Type B pancreatic cell (in vitro differentiated cells): ENCODE measurements around the gene POLR3C. TPM values are rescaled to one million over a fixed set of nuclear protein-coding genes. Genes with fewer than 3 reads are reported as not detected.

ENCODE experiments used
- DNase-seq: peaks from one replicate; pipeline ENCODE4 v3.0.0; 2021; ENCODE audit warnings: mixed read lengths; ENCODE audit not compliant: unreplicated experiment; ENCODE audit errors: extremely low spot score
- H3K27ac Mint-ChIP-seq: 2 replicates; pipeline ENCODE4 v1.8.0; 2021; ENCODE audit warnings: mild to moderate bottlenecking, mixed read lengths
- H3K27me3 Mint-ChIP-seq: 2 replicates; pipeline ENCODE4 v1.8.0; 2021; ENCODE audit warnings: mixed read lengths
- H3K36me3 Mint-ChIP-seq: 2 replicates; pipeline ENCODE4 v1.8.0; 2021; ENCODE audit warnings: mixed read lengths
- H3K4me1 Mint-ChIP-seq: one replicate; pipeline ENCODE4 v1.8.0; 2021; ENCODE audit warnings: mixed read lengths; ENCODE audit not compliant: unreplicated experiment
- H3K4me3 Mint-ChIP-seq: 2 replicates; pipeline ENCODE4 v1.8.0; 2021; ENCODE audit warnings: mild to moderate bottlenecking, mixed read lengths
- H3K9me3 Mint-ChIP-seq: 2 replicates; pipeline ENCODE4 v1.8.0; 2021; ENCODE audit warnings: mixed read lengths
- total RNA-seq: library from RNA; stranded (reverse); gene quantifications from 2 replicates; pipeline ENCODE4 v1.2.1, GENCODE V29; 2021; ENCODE audit warnings: low replicate concordance
- TF ChIP-seq, protein P1 (sequence below): fragments of 200-600 bp; sonication (generic); conservative IDR thresholded peaks from 2 replicates; pipeline ENCODE4 v1.5.0; 2021; ENCODE audit warnings: antibody characterized with exemption, mild to moderate bottlenecking

Gene POLR3C
- total RNA-seq, 1 donor from 2014 or later, result 28.3 TPM

DNA sequence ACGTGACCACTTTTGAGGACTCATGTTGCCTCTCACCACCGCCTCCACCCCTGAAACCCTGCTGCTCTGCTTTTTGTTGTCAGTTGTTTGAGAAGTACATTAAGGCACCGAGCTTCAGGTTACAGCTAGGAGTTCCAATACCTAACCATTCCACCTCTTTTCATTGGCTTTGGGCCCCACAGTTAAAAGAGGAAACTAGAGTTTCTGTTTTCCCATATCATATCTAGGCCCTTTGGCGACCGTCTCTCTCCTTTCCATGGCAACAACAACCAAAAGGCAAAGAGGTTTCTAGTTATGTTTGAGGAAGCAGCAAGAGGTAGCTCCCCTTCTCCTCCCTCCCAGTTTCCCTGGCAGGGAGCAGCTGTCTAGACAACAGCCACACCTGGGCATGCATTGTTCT lies 55.8 kb downstream of the POLR3C start:
- Mint-ChIP-seq H3K9me3 (no peaks in the 10 kb centered on the region), H3K27me3 (peaks cover 33% of the 10 kb centered on the region), H3K4me3 (peak overlapping the region; percentile 7), H3K36me3 (no peaks in the 10 kb centered on the region), H3K4me1 (peaks cover 13% of the 10 kb centered on the region), H3K27ac (peak overlapping the region; percentile 21)
- DNase-seq, result no peak
- TF ChIP-seq, protein P1, sequence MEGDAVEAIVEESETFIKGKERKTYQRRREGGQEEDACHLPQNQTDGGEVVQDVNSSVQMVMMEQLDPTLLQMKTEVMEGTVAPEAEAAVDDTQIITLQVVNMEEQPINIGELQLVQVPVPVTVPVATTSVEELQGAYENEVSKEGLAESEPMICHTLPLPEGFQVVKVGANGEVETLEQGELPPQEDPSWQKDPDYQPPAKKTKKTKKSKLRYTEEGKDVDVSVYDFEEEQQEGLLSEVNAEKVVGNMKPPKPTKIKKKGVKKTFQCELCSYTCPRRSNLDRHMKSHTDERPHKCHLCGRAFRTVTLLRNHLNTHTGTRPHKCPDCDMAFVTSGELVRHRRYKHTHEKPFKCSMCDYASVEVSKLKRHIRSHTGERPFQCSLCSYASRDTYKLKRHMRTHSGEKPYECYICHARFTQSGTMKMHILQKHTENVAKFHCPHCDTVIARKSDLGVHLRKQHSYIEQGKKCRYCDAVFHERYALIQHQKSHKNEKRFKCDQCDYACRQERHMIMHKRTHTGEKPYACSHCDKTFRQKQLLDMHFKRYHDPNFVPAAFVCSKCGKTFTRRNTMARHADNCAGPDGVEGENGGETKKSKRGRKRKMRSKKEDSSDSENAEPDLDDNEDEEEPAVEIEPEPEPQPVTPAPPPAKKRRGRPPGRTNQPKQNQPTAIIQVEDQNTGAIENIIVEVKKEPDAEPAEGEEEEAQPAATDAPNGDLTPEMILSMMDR, result no peak

DNA sequence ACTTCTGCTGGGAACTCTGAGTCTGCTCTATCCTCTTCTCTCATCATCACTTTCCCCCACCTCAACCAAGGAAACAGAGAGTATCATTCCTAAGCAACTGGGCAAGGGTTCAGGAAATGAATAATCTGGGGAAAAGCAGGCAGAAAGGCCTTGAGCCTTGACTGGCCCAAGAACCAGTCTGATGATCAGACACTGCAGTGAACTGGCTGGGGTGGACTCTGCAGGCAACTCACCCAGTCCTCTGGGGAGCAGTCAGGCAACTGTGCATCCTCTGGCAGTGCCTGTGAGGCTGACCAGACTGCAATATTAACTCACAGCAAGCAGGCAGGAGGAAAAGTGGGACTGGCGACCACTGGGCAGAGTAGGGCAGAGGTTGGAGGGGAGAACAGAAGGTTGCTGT lies 60.7 kb downstream of the POLR3C start:
- Mint-ChIP-seq H3K4me1 (peaks cover 12% of the 10 kb centered on the region), H3K36me3 (no peaks in the 10 kb centered on the region), H3K9me3 (no peaks in the 10 kb centered on the region), H3K27ac (no peak overlapping the region), H3K27me3 (peaks cover 38% of the 10 kb centered on the region), H3K4me3 (peak overlapping the region; percentile 86)
- TF ChIP-seq, protein P1, result no peak
- no peak for DNase-seq

DNA sequence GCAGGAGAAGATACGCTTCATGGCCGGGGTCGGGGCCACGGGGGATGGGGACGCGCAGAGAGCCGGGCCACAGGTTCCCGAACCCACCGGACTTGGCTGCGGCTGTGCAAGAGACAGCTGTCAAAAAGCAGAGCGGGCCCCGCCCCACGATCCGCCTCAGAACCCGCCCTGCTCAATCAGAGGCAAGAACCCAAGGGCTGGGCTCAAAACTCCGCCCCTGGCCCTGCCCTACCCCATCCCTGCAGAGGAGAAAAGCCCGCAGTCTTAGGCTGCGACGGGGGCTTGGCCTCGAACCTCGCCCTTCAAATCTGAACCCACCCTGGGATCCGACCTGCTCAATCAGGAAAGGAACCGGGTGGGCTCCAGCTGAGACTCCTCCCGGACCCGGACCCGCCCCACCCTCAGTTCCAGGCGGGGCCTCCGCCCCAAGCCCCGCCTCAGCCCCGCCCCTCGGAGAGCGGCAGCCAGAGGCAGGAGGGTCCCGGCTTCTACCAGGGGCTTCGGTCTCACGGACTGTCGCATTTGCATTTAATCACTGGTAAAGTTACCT lies 61.8 kb downstream of the POLR3C start, which contains the start of gene ANKRD35:
Gene ANKRD35, minus strand, starts transcription at position 129 of the 550 bp plus-strand sequence. Its CDS starts 108 bp downstream, at position 21.
- H3K27me3 Mint-ChIP-seq, result peaks cover 38% of the 10 kb centered on the region

DNA sequence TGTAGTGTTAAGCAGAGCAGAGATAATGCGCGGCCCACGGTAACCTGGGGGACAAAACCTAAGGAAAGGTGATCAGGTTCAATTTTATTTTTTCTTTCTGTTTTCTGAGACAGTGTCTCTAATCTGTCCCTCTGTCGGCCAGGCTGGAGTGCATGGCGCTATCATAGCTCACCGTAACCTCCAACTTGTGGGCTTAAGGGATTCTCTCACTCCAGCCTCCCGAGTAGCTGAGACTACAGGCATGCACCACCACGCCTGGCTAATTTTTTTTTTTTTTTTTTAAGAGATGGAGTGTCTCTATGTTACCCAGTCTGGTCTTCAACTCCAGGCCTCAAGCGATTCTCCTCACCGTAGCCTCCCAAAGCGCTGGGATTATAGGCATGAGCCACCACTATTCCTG lies 62.4 kb downstream of the POLR3C start:
- TF ChIP-seq, protein P1, result no peak
- Mint-ChIP-seq H3K27me3 (peaks cover 38% of the 10 kb centered on the region), H3K36me3 (no peaks in the 10 kb centered on the region), H3K4me3 (peak overlapping the region; percentile 86), H3K9me3 (no peaks in the 10 kb centered on the region), H3K27ac (no peak overlapping the region), H3K4me1 (peaks cover 11% of the 10 kb centered on the region)
- no peak for DNase-seq

More for the DNA sequence above, 61.8 kb downstream of the POLR3C start, which contains the start of gene ANKRD35:
- H3K36me3 Mint-ChIP-seq, result no peaks in the 10 kb centered on the region
- no peaks in the 10 kb centered on the region for H3K9me3 Mint-ChIP-seq
- TF ChIP-seq, protein P1, result no peak
- H3K27ac Mint-ChIP-seq, result no peak within 1 kb of the TSS
- H3K4me3 Mint-ChIP-seq, result peak within 1 kb of the TSS; percentile 86
- peak; percentile 80 for DNase-seq
- peaks cover 5% of the 10 kb centered on the region for H3K4me1 Mint-ChIP-seq

DNA sequence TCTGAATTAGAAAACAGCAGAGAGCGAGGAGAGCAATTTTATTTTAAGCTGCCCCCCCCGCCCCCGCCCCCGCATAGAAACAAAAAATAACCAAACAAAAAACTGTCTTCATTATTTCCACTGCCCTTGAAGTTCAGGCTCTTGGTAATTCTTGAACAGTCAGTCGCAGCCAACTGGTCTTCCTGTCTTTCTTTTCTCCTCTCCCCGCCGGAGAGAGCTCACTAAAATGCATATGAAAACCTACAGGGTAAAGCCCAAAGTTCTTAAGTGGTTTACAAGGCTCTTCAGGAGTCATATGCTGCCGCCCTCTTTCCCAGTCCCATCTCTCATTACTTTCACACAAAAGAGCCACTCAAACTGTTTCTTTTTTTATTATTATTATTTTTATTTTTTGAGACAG lies 62.8 kb downstream of the POLR3C start:
- Mint-ChIP-seq H3K27me3 (peaks cover 38% of the 10 kb centered on the region), H3K27ac (no peak overlapping the region), H3K4me1 (peaks cover 13% of the 10 kb centered on the region), H3K9me3 (no peaks in the 10 kb centered on the region), H3K4me3 (peak overlapping the region; percentile 83), H3K36me3 (no peaks in the 10 kb centered on the region)
- TF ChIP-seq, protein P1, result no peak
- no peak for DNase-seq
